ENCODE data around the gene BACE2. TPM values are rescaled to one million over a fixed set of nuclear protein-coding genes. Genes with fewer than 3 reads are reported as not detected.

The BACE2 gene
- total and polyA plus RNA-seq, 2 donors (not counting 3 experiments of a cell fraction or from before 2014, with no cell fraction given) = 113 to 184 TPM

- TF ChIP-seq JUN (IDR thresholded peaks at IDR 0.05; ENCODE audit: borderline replicate concordance, insufficient read depth, insufficient read length, low read depth) (no peak), EZH2 (IDR thresholded peaks at IDR 0.05; ENCODE audit: borderline replicate concordance, low read depth, low read length, severe bottlenecking) (no peak), CTCF (IDR thresholded peaks at IDR 0.05; ENCODE audit: extremely low read depth in 1 of 2, insufficient read depth in 1 of 2, low read depth in 1 of 2, low read length in 2 of 2) (no peak), POLR2AphosphoS5 (IDR thresholded peaks at IDR 0.05; ENCODE audit: insufficient read depth, low read depth, low read length) (no peak), POLR2A (IDR thresholded peaks at IDR 0.05; ENCODE audit: low read depth, low read length) (no peak), GATA2 (IDR thresholded peaks at IDR 0.05; ENCODE audit: insufficient read depth, insufficient read length, low read depth, low read length) (no peak), FOS (IDR thresholded peaks at IDR 0.05; ENCODE audit: borderline replicate concordance, insufficient read depth, low read length) (no peak), MYC (IDR thresholded peaks at IDR 0.05; ENCODE audit: low read depth, low read length) (no peak), MAX (IDR thresholded peaks at IDR 0.05; ENCODE audit: insufficient read depth, insufficient read length) (no peak)
- Histone ChIP-seq H3K27ac (ENCODE audit: insufficient read depth, low read depth, low read length) (no peak overlapping the region), H3K79me2 (ENCODE audit: control insufficient read depth, insufficient read depth, low read length) (no peaks in the 10 kb centered on the region), H2AFZ (ENCODE audit: low read depth, low read length) (no peak overlapping the region), H3K9me1 (replicated peaks; ENCODE audit: control insufficient read depth, extremely low read depth, insufficient read depth, low read length) (no peaks in the 10 kb centered on the region), H3K9ac (replicated peaks; ENCODE audit: extremely low read depth, insufficient read depth, low read length) (no peak overlapping the region), H3K36me3 (ENCODE audit: control insufficient read depth in 2 of 2, extremely low read depth in 1 of 2, insufficient read depth in 2 of 2, low read length in 2 of 2) (no peaks in the 10 kb centered on the region), H3K4me2 (ENCODE audit: insufficient read depth, low read length) (no peak overlapping the region), H3K4me3 (replicated peaks in 1 of 3; ENCODE audit: insufficient read depth in 1 of 3, low read depth in 1 of 3, low read length in 3 of 3) (no peak overlapping the region), H4K20me1 (replicated peaks; ENCODE audit: control insufficient read depth, extremely low read depth, insufficient read depth, low read length) (no peaks in the 10 kb centered on the region), H3K9me3 (replicated peaks; ENCODE audit: control insufficient read depth, insufficient read depth, low read length) (no peaks in the 10 kb centered on the region), H3K4me1 (ENCODE audit: control insufficient read depth, extremely low read depth, insufficient read depth, low read length) (peaks cover 3% of the 10 kb centered on the region), H3K27me3 (ENCODE audit: control insufficient read depth in 2 of 2, insufficient read depth in 2 of 2, low read length in 2 of 2) (no peaks in the 10 kb centered on the region)
- intact Hi-C loops (cut with micrococcal nuclease) (no loop called here), dilution Hi-C loops (cut with MboI; ENCODE audit: extremely low pct_ligation_motif_present, low sequenced_read_pairs) (no loop called here)
- DNase-seq (ENCODE audit: low read depth, low spot score) = no peak
- ChIA-PET POLR2A (no interaction called here), CTCF (no interaction called here)
- no peak for FAIRE-seq
- BruUV-seq (replicated peaks) = no TSS peak
These were observed 19.2 kb upstream of the BACE2 start for GRCh38 chr21:41148798-41149197.
